OCI-LY7 (cell line): Measurements from ENCODE around the gene KIF26A. TPM values are rescaled to one million over a fixed set of nuclear protein-coding genes. Genes with fewer than 3 reads are reported as not detected.

Experiments
- BruUV-seq: library from RNA; stranded (reverse); fragments of 400-500 nt; replicated peaks from 2 replicates; lab custom pipeline; 2021; lab: Mats Ljungman, UMichigan
- CTCF ChIA-PET: fragments of 300-600 bp; sonication (Branson Sonifier 250); formaldehyde crosslinking; loops from one replicate; lab custom pipeline; 2022; ENCODE audit warnings: antibody characterized with exemption; ENCODE audit not compliant: unreplicated experiment; lab: Charles Lee
- POLR2A ChIA-PET: fragments of 300-600 bp; sonication (Branson Sonifier 250); formaldehyde crosslinking; loops from one replicate; lab custom pipeline; 2022; ENCODE audit warnings: antibody characterized with exemption; lab: Charles Lee
- DNase-seq: peaks from one replicate; pipeline ENCODE4 v3.0.0-alpha.2; 2015; ENCODE audit warnings: low spot score
- H2AFZ ChIP-seq: fragments of 200-600 bp; sonication (generic), shearing (Covaris generic); 2 replicates; pipeline ENCODE4 v1.6.1; 2014; ENCODE audit warnings: mild to moderate bottlenecking, antibody characterized with exemption, low read length, moderate library complexity
- H3K27ac ChIP-seq: fragments of 200-600 bp; sonication (generic); 2 replicates; pipeline ENCODE4 v1.5.1; 2014; ENCODE audit warnings: mixed run types, low read depth, mild to moderate bottlenecking, moderate library complexity, low read length, inconsistent platforms; ENCODE audit not compliant: poor library complexity, severe bottlenecking
- H3K36me3 ChIP-seq: fragments of 200-600 bp; sonication (generic); 2 replicates; pipeline ENCODE4 v1.6.1; 2014; ENCODE audit warnings: mild to moderate bottlenecking, antibody characterized with exemption, low read length, moderate library complexity, mixed read lengths; ENCODE audit not compliant: insufficient read depth
- H3K4me1 ChIP-seq: fragments of 200-600 bp; sonication (generic); 2 replicates; pipeline ENCODE4 v1.5.1; 2014; ENCODE audit warnings: mild to moderate bottlenecking, low read length; ENCODE audit not compliant: insufficient read depth, poor library complexity, severe bottlenecking
- H3K4me2 ChIP-seq: fragments of 200-600 bp; sonication (generic); 2 replicates; pipeline ENCODE4 v1.6.1; 2014; ENCODE audit warnings: mild to moderate bottlenecking, low read length
- H3K4me3 ChIP-seq: fragments of 200-600 bp; sonication (generic); 2 replicates; pipeline ENCODE4 v1.5.1; 2014; ENCODE audit warnings: mild to moderate bottlenecking, low read depth, low read length; ENCODE audit not compliant: poor library complexity, severe bottlenecking
- H3K79me2 ChIP-seq: fragments of 200-600 bp; sonication (generic); 2 replicates; pipeline ENCODE4 v1.6.1; 2016; ENCODE audit warnings: low read depth, mild to moderate bottlenecking, low read length, moderate library complexity, mixed read lengths; ENCODE audit not compliant: insufficient read depth
- H3K9me2 ChIP-seq: fragments of 200-600 bp; sonication (generic); 2 replicates; pipeline ENCODE4 v1.6.1; 2016; ENCODE audit warnings: mild to moderate bottlenecking, low read length, mixed read lengths; ENCODE audit not compliant: insufficient read depth
- H3K9me3 ChIP-seq: fragments of 200-600 bp; sonication (generic); 2 replicates; pipeline ENCODE4 v1.6.1; 2014; ENCODE audit warnings: mild to moderate bottlenecking, mixed run types, low read length, mixed read lengths
- H4K20me1 ChIP-seq: fragments of 200-600 bp; sonication (generic); 2 replicates; pipeline ENCODE4 v1.6.1; 2014; ENCODE audit warnings: mild to moderate bottlenecking, antibody characterized with exemption, low read length, moderate library complexity, mixed read lengths; ENCODE audit not compliant: insufficient read depth
- EZH2phosphoT487 ChIP-seq: fragments of 200-600 bp; sonication (generic); IDR thresholded peaks from 2 replicates; pipeline ENCODE4 v1.6.1; 2018; ENCODE audit warnings: low read depth, borderline replicate concordance, mild to moderate bottlenecking, mixed run types, antibody characterized with exemption, low read length, moderate library complexity, mixed read lengths
- intact Hi-C: fragments of 100-400 bp; cut with micrococcal nuclease; formaldehyde crosslinking; loops from one replicate; pipeline ENCODE4 v1.10.0; 2022; ENCODE audit not compliant: unreplicated experiment
- total RNA-seq, 2 experiments: library from RNA; depleted of rRNA in 1 of 2; stranded (reverse); fragments of >200 nt in 1 of 2; shearing (Covaris generic) in 1 of 2; gene quantifications; 2 replicates each; pipeline ENCODE4 v1.2.3, GENCODE V29; 2014 to 2022
- TF ChIP-seq, protein P1 (sequence below): fragments of 200-600 bp; sonication (generic); conservative IDR thresholded peaks from 2 replicates; pipeline ENCODE4 v1.5.1; 2014; ENCODE audit warnings: mild to moderate bottlenecking, antibody characterized with exemption, low read length, moderate library complexity, mixed read lengths

KIF26A gene
- total RNA-seq, 2 experiments from 2014 or later: not detected

DNA sequence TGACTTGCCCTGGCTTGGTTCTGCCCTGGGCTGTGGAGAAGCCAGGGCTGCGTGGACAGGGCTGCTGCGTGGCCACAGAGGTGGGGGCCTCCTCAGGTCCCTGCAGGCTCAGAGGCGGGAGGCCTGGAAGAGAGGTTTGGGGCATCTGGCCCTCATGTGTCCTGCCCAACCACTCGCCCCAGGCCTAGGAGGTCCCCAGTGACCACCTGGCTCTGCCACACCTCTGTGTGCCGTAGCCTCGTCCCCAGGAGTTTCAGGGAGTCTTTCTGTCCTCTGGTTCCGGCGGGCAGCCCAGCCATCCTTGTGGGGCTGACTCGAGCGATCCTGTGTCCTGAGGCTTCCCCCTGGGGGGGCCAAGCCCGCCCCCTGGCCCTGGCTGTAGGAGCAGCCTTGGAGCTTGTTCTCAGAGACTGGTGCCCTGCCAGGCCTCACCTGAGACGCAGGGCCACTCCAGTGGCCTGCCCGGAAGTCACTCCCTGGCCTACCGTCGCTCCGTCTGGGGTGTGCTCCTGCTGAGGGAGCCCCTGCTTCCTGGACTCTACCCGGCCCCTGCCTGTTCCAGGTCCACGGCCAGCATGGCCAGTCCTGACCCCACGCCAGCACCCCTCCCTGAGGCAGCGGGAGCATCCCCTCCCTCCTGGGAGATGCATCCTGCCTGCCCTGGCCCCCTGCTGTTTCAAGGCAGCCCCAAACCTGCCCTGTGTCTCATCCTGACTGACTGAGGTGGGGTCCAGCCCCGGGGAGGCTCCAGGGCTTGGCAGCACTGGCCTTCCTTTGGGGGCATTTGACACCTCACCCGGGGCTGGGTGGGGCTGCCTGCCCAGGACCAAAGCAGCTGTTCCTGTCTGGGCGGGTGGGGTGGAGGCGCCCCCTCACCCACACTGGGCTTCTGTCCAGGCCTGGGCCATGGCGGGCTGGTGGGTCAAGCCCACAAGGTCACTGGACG, 39.0 kb upstream of the KIF26A start:
- Histone ChIP-seq H4K20me1 (no peaks in the 10 kb centered on the region), H2AFZ (no peak overlapping the region), H3K27ac (no peak overlapping the region), H3K9me3 (no peaks in the 10 kb centered on the region), H3K4me1 (peaks cover 3% of the 10 kb centered on the region), H3K4me2 (no peak overlapping the region), H3K36me3 (no peaks in the 10 kb centered on the region), H3K79me2 (no peaks in the 10 kb centered on the region), H3K9me2 (no peaks in the 10 kb centered on the region), H3K4me3 (no peak overlapping the region)
- ChIA-PET POLR2A (no interaction called here), CTCF (no interaction called here)
- intact Hi-C loops: no loop called here
- no peak for DNase-seq
- no TSS peak for BruUV-seq
- TF ChIP-seq, protein P1, sequence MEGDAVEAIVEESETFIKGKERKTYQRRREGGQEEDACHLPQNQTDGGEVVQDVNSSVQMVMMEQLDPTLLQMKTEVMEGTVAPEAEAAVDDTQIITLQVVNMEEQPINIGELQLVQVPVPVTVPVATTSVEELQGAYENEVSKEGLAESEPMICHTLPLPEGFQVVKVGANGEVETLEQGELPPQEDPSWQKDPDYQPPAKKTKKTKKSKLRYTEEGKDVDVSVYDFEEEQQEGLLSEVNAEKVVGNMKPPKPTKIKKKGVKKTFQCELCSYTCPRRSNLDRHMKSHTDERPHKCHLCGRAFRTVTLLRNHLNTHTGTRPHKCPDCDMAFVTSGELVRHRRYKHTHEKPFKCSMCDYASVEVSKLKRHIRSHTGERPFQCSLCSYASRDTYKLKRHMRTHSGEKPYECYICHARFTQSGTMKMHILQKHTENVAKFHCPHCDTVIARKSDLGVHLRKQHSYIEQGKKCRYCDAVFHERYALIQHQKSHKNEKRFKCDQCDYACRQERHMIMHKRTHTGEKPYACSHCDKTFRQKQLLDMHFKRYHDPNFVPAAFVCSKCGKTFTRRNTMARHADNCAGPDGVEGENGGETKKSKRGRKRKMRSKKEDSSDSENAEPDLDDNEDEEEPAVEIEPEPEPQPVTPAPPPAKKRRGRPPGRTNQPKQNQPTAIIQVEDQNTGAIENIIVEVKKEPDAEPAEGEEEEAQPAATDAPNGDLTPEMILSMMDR: no peak
- no peak for TF ChIP-seq EZH2phosphoT487

GRCh38 chr14:104100171-104101085, 38.0 kb upstream of the KIF26A start:
- Histone ChIP-seq H3K4me3 (no peak overlapping the region), H3K79me2 (no peaks in the 10 kb centered on the region)

More at GRCh38 chr14:104100171-104101085, 38.0 kb upstream of the KIF26A start:
- intact Hi-C loops: no loop called here
- H3K9me2 ChIP-seq: no peaks in the 10 kb centered on the region
- no peak for DNase-seq
- no peaks in the 10 kb centered on the region for H4K20me1 ChIP-seq
- TF ChIP-seq EZH2phosphoT487: no peak
- TF ChIP-seq, protein P1: no peak
- CTCF ChIA-PET: no interaction called here
- POLR2A ChIA-PET: interaction anchor here (0.5 kb wide), 1 partner anchor 99 kb away, joined by 3 read pairs; no protein-coding TSS in a partner anchor
- no peak overlapping the region for H3K27ac ChIP-seq
- no TSS peak for BruUV-seq
- H3K36me3 ChIP-seq: no peaks in the 10 kb centered on the region
- H2AFZ ChIP-seq: no peak overlapping the region
- H3K9me3 ChIP-seq: no peaks in the 10 kb centered on the region
- H3K4me1 ChIP-seq: peaks cover 3% of the 10 kb centered on the region
- H3K4me2 ChIP-seq: no peak overlapping the region
